ENCODE measurements around the gene SLCO4A1.

DNA sequence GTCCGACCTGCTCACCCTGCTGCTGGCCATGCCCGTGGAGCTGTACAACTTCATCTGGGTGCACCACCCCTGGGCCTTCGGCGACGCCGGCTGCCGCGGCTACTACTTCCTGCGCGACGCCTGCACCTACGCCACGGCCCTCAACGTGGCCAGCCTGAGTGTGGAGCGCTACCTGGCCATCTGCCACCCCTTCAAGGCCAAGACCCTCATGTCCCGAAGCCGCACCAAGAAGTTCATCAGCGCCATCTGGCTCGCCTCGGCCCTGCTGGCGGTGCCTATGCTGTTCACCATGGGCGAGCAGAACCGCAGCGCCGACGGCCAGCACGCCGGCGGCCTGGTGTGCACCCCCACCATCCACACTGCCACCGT lies 67.2 kb downstream of the SLCO4A1 start:
- TF ChIP-seq POLR2A (IDR thresholded peaks at IDR 0.05; ENCODE audit: low read length), result no peak
- no peak for TF ChIP-seq GATA1 (IDR thresholded peaks at IDR 0.05; ENCODE audit: low read depth, low read length)
